ENCODE results near the gene TNFRSF9.

- no peak for TF ChIP-seq EZH2 (IDR thresholded peaks at IDR 0.05; ENCODE audit: borderline replicate concordance, low read depth, low read length)
- no peak for TF ChIP-seq TAF1 (IDR thresholded peaks at IDR 0.05; ENCODE audit: control insufficient read depth, extremely low read depth, insufficient read depth, low read length, severe bottlenecking)
- TF ChIP-seq HCFC1 (IDR thresholded peaks at IDR 0.05; ENCODE audit: low read depth, low read length), result no peak
- no peak for TF ChIP-seq ZNF740 (CRISPR knock-in tag; IDR thresholded peaks at IDR 0.05)
- TF ChIP-seq ZNF740 (tag; IDR thresholded peaks at IDR 0.05), result no peak
- TF ChIP-seq POLR2AphosphoS5 (IDR thresholded peaks at IDR 0.05; ENCODE audit: control insufficient read depth, insufficient read depth, low read depth, low read length), result no peak
- no peak for TF ChIP-seq TCF7L2 (IDR thresholded peaks at IDR 0.05; ENCODE audit: low read depth, low read length)
- TF ChIP-seq SMC3 (conservative IDR thresholded peaks at IDR 0.05; ENCODE audit: insufficient read depth, low read depth, low read length), result no peak
- TF ChIP-seq PCBP2 (IDR thresholded peaks at IDR 0.05; ENCODE audit: low read depth, low read length, poor library complexity, severe bottlenecking), result no peak
- TF ChIP-seq ELF4 (CRISPR knock-in tag; IDR thresholded peaks at IDR 0.05), result no peak
These were observed 23.8 kb upstream of the TNFRSF9 start for GRCh38 chr1:7964476-7964875.

All from K562 (cell line).